Panc1 (cell line): Measurements from ENCODE around the gene KLHL8. TPM values are rescaled to one million over a fixed set of nuclear protein-coding genes. Genes with fewer than 3 reads are reported as not detected.

Experiments
- ATAC-seq: fragments of 200-7000 bp; cut with Tn5 transposase; 2 replicates; pipeline ENCODE4 v1.9.1; 2020; ENCODE audit warnings: mild to moderate bottlenecking, moderate library complexity
- BruUV-seq: library from RNA; stranded (reverse); fragments of 400-500 nt; replicated peaks from 2 replicates; lab custom pipeline; 2021; lab: Mats Ljungman, UMichigan
- CTCF ChIA-PET: fragments of 300-600 bp; sonication (Branson Sonifier 250); formaldehyde crosslinking; loops from one replicate; lab custom pipeline; 2022; ENCODE audit warnings: antibody characterized with exemption; lab: Charles Lee
- POLR2A ChIA-PET: fragments of 300-600 bp; sonication (Branson Sonifier 250); formaldehyde crosslinking; loops from one replicate; lab custom pipeline; 2022; ENCODE audit warnings: antibody characterized with exemption; lab: Charles Lee
- DNase-seq: peaks from one replicate; pipeline ENCODE4 v3.0.0-alpha.2; 2010; ENCODE audit warnings: low read depth, low spot score
- H3K27ac ChIP-seq: 2 replicates; pipeline ENCODE4 v1.5.1; 2011; ENCODE audit warnings: mild to moderate bottlenecking, low read length, inconsistent platforms
- H3K27me3 ChIP-seq: fragments of 200-500 bp; sonication (Bioruptor generic); 2 replicates; pipeline ENCODE4 v1.6.0; 2014; ENCODE audit warnings: low read length, inconsistent platforms; ENCODE audit not compliant: control insufficient read depth, insufficient read depth
- H3K36me3 ChIP-seq: fragments of 200-500 bp; sonication (Bioruptor generic); 2 replicates; pipeline ENCODE4 v1.5.1; 2014; ENCODE audit warnings: inconsistent platforms, mild to moderate bottlenecking, low read length, moderate library complexity; ENCODE audit not compliant: control insufficient read depth, insufficient read depth
- H3K4me1 ChIP-seq: 2 replicates; pipeline ENCODE4 v1.5.1; 2011; ENCODE audit warnings: inconsistent platforms, mild to moderate bottlenecking, low read length, moderate library complexity; ENCODE audit not compliant: control insufficient read depth, insufficient read depth
- H3K4me3 ChIP-seq, 2 experiments: 2 replicates each; pipeline ENCODE4 v1.5.1; 2011 to 2012; ENCODE audit warnings: low read depth in 2 of 2, low read length in 2 of 2, mild to moderate bottlenecking in 2 of 2, inconsistent platforms in 1 of 2, moderate library complexity in 1 of 2
- H3K9me3 ChIP-seq: fragments of 200-500 bp; sonication (Bioruptor generic); 2 replicates; pipeline ENCODE4 v1.5.1; 2014; ENCODE audit warnings: low read depth, mild to moderate bottlenecking, inconsistent platforms, low read length, moderate library complexity; ENCODE audit not compliant: control insufficient read depth, insufficient read depth
- CTCF ChIP-seq: fragments of 450-650 bp; IDR thresholded peaks from 2 replicates; pipeline ENCODE4 v1.5.1; 2017; ENCODE audit warnings: mild to moderate bottlenecking
- POLR2AphosphoS5 ChIP-seq: IDR thresholded peaks from 2 replicates; pipeline ENCODE4 v1.6.1; 2012; ENCODE audit warnings: mild to moderate bottlenecking, low read depth, low read length, moderate library complexity
- REST ChIP-seq, 2 experiments: IDR thresholded peaks; 2 replicates each; pipeline ENCODE4 v1.6.1; 2011 to 2012; ENCODE audit warnings: low read depth in 2 of 2, control low read depth in 1 of 2, low read length in 1 of 2, mild to moderate bottlenecking in 1 of 2, moderate library complexity in 1 of 2; ENCODE audit not compliant: insufficient read depth in 1 of 2
- SIN3A ChIP-seq: IDR thresholded peaks from 2 replicates; pipeline ENCODE4 v1.6.1; 2012; ENCODE audit warnings: low read depth, mild to moderate bottlenecking, low read length, moderate library complexity, borderline replicate concordance; ENCODE audit not compliant: insufficient read depth
- TCF7L2 ChIP-seq: IDR thresholded peaks from 2 replicates; pipeline ENCODE4 v1.6.1; 2011; ENCODE audit warnings: mild to moderate bottlenecking, low read depth, low read length, inconsistent platforms
- in situ Hi-C: cut with HindIII; loops from 2 replicates; pipeline ENCODE4 v1.10.0; 2016; ENCODE audit warnings: low sequenced_read_pairs, low pct_unique_long_range_greater_than_20kb
- intact Hi-C: fragments of 100-400 bp; cut with micrococcal nuclease; formaldehyde crosslinking; loops from one replicate; pipeline ENCODE4 v1.10.0; 2022; ENCODE audit not compliant: unreplicated experiment
- total RNA-seq: library from RNA; stranded (reverse); gene quantifications from one replicate; pipeline ENCODE4 v1.2.1, GENCODE V29; 2021; ENCODE audit not compliant: unreplicated experiment

The KLHL8 gene
- total RNA-seq, 1 experiment from 2014 or later, result 9.0 TPM

- no peak overlapping the region for H3K4me3 ChIP-seq
- intact Hi-C loops (no loop called here), in situ Hi-C loops (no loop called here)
- H3K27ac ChIP-seq, result no peak overlapping the region
- H3K9me3 ChIP-seq, result no peaks in the 10 kb centered on the region
- no peak for ATAC-seq
- TF ChIP-seq CTCF, result no peak
- no peak for TF ChIP-seq POLR2AphosphoS5
- no peak for TF ChIP-seq TCF7L2
- no peak for TF ChIP-seq SIN3A
- TF ChIP-seq REST (IDR thresholded peaks at IDR 0.05; ENCODE audit: insufficient read depth in 1 of 2, low read depth in 2 of 2, low read length in 1 of 2), result no peak
- H3K36me3 ChIP-seq, result no peaks in the 10 kb centered on the region
- ChIA-PET CTCF (no interaction called here), POLR2A (interaction anchor here (0.6 kb wide), 1 partner anchor 262 kb away, joined by 3 read pairs; no protein-coding TSS in a partner anchor)
- BruUV-seq, result no TSS peak
- no peaks in the 10 kb centered on the region for H3K4me1 ChIP-seq
- no peak for DNase-seq
- H3K27me3 ChIP-seq, result no peaks in the 10 kb centered on the region
Measured at GRCh38 chr4:87180767-87181166, 39.7 kb downstream of the KLHL8 start.

GRCh38 chr4:87179751-87180150, 40.7 kb downstream of the KLHL8 start:
- intact Hi-C loops, result no loop called here
- ATAC-seq, result no peak

More at GRCh38 chr4:87179751-87180150, 40.7 kb downstream of the KLHL8 start:
- POLR2A ChIA-PET, result no interaction called here
- Histone ChIP-seq H3K36me3 (no peaks in the 10 kb centered on the region), H3K4me1 (no peaks in the 10 kb centered on the region), H3K4me3 (no peak overlapping the region), H3K9me3 (no peaks in the 10 kb centered on the region), H3K27ac (no peak overlapping the region), H3K27me3 (no peaks in the 10 kb centered on the region)
- no TSS peak for BruUV-seq
- CTCF ChIA-PET, result no interaction called here
- no peak for DNase-seq
- TF ChIP-seq CTCF (no peak), TCF7L2 (no peak), POLR2AphosphoS5 (no peak), REST (IDR thresholded peaks at IDR 0.05; ENCODE audit: insufficient read depth in 1 of 2, low read depth in 2 of 2, low read length in 1 of 2) (no peak), SIN3A (no peak)
- in situ Hi-C loops, result no loop called here
